B cell (primary cell): ENCODE results near the gene UBN1.

Experiments
- CTCF ChIP-seq: fragments of 200-600 bp; IDR thresholded peaks from one replicate; pipeline ENCODE4 v1.8.0; 2022; ENCODE audit warnings: antibody characterized with exemption, mild to moderate bottlenecking
- EZH2 ChIP-seq: IDR thresholded peaks from 2 replicates; pipeline ENCODE4 v1.6.1; 2012; ENCODE audit warnings: borderline replicate concordance, low read depth, mild to moderate bottlenecking, moderate library complexity, low read length; ENCODE audit not compliant: insufficient read depth, poor library complexity, severe bottlenecking

GRCh38 chr16:4911970-4912386 is 64.7 kb downstream of the UBN1 start:
- TF ChIP-seq EZH2 (no peak), CTCF (no peak)
